HK-2 (cell line): ENCODE data around the gene ATP8A2.

Experiments used
- DNase-seq: peaks from one replicate; pipeline ENCODE4 v3.0.0-alpha.2; 2018; ENCODE audit not compliant: unreplicated experiment

The ATP8A2 gene

DNA sequence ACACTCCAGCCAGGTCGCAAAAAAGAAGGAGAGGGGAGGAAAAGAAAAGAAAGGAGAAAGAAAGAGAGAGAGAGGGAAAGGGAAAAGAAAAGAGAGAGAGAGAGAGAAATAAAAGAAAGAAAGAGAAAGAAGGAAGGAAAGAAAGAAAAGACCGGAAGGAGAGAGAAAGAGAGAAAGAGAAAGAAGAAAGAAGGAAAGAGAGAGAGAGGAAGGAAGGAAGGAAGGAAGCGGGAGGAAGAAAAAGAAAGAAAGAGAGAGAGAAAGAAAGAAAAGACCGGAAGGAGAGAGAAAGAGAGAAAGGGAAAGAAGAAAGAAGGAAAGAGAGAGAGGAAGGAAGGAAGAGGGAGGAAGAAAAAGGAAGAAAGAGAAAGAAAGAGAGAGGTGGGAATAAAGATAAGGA lies 359.3 kb downstream of the ATP8A2 start:
- DNase-seq = no peak

DNA sequence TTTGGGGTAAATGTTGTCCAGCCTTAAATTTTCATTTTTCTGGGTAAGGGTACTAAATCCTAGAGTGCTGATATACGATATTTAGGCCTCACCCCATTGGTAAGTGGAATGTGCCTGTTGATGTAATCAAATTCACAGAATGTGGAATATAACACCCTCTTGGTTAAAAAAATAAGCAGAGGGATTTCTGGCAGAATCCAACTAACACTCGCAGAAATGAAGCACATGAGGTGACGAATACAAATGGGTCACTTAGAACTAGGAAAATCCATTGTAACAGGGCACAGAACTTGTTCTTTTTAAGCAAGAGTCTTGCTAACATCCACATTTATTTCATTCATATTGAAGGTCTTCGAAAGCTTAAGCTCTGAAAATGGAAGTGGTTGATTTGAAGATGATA lies 359.8 kb downstream of the ATP8A2 start:
- DNase-seq = no peak

DNA sequence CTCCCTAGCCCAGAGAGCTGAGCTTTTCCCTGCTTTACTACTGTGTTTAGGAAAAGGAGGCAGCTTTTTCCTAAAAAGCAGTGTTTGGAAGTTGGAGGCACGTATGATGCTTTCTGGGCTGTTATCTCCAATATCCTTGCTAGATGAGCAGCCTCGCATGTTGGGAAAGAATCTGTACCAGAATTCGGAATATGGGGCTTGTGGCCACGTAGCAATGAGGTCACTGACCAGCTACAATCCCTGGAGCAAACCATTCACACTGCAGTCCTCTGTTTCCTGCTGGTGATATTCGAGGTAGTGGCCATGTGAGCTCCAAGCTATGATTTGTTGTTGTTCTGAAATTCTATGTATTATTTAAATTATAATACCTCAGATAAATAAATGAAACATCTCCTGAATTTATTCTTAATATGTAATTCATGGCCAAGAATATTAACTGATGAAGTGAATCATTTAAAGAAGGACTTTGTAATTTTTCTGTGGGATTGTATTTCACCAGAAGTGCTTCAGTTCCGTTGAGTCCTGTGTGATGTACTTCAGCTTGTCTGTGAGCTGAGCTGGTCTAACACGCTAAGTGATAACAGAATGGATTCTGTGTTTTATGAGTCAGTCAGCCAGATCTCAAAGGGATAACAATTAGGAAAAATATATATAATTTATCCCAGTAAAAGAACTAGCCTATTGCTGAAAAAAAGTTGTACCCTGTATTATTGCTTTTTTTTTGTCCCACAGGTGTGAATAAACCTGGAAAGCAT lies 360.5 kb downstream of the ATP8A2 start:
- no peak for DNase-seq

DNA sequence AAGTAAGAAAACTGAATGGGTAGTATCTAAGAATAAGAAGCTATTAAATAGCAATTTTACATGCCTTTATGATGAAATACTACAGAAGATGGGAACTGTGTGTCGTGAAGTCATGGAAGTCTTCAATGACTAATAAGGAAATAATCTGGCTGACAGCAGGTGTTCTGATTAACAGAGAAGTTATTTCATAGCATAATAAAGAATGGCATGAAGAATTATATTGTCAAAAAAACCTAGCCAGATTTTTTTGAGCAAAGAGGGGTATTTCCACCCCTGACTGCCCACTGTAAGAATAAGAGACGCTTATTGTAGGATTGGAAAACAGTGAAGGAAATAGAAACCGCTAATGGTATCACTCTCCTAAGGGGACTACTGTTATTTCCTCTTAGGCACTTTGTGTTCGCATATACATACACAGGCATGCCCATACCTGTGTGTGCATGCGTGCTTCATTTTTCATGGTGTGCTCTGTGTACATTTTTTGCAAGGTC lies 361.3 kb downstream of the ATP8A2 start:
- DNase-seq = no peak

DNA sequence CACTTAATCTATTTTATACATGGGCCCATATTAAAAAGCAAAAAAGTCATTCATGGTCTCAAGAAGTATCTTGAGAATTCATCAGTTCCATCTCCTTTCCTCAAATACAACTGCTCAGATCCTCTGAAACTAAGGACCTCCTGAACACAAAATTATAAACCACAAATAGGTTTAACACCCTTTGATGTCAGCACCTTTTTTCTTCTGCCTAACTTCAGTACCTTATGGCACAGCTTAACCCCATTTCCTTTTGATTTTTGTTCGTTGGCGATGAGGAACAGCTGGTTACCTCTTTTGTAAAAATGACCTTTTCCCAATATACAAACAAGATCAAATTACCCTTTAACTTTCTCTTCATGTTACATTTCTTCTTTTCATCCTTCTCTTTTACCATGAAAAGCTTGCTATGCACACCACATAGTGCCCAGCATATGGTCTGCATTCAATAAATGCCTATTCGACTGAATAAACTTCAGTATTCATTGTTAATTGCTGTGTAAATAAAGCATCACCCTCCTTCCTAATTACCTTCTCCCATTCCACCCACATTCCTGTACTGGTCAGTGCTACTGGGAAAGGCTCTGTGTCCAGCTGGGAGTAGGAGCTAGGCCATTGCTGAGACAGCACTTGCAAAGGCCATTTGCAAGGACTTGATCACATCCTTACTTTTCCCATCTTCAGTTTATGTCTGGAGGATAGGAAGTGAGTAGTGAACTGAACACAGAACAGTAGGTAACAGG lies 362.1 kb downstream of the ATP8A2 start:
- DNase-seq = no peak

DNA sequence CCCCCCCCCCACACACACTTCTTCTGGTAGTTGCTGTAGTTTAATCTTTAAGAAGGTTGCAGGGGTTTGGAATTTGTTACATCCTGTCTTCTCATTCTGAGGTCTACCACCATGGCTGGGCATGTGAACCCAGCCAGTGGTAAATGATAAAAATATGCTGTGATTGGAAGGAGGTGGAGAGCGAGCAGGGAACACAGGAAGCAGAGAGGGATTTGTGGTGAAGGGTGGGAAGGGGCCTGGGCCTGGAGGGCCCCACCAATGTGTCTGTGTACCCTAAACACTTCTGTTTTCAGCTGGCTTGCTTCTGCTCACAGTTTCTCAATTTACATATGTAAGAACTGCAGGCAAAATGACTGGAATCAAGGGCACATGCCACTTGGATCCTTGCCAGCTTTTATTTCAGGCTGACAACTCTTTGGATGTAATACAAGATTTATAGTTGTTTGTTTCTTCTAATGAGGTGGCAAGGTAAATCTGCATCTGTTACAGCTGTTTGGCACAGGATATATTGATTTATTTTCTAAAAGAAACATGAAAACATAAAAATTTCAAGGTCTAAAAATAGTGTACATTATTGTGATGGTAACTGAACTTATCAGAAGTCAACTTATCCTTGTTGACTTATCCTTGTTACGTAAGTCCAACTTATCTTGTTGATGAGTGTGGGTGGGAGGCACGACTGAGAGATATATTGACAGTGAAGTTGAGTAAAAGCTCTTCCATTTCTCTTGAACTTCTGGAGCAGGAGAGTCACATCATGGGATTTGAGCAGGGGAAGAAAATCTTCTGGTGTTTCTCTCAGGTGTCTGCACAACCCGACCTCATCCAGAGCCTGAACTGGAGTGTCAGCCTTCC lies 366.8 kb downstream of the ATP8A2 start:
- DNase-seq = peak; percentile 58

DNA sequence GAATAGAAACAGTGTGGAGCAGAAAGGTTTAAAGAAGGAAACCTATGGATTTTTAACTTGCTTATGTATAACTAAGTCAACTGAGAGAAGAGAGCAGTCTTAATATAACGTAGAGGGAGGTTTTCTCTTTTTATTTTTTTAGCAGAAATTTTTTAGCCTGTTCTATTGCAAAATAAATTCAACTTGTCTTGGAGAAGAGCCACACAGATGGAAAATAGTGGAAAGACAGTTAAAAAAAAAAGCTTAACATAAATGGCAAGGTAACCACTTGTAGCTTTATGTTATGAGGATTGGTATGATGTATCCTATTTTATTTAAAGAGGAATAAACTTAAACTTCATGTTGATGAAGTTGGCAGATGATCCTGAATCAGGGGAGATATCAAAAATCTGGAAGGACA lies 367.6 kb downstream of the ATP8A2 start:
- no peak for DNase-seq

DNA sequence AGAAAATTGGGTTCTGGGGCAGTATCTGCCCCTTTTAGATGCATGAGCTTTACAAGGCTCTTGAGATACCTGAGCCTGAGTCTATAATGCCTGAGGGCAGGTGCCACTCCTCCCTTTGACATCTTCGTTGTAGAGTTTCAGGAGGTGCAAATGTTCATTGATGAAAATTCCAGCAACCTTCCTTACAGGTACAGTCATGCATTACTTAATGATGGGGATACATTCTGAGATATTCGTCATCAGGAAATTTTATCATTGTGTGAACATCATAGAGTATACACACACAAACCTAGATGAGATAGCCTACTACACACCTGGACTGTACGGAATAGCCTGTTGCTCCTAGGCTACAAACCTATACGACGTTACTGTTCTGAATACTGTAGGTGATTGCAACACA lies 370.0 kb downstream of the ATP8A2 start:
- DNase-seq = no peak

DNA sequence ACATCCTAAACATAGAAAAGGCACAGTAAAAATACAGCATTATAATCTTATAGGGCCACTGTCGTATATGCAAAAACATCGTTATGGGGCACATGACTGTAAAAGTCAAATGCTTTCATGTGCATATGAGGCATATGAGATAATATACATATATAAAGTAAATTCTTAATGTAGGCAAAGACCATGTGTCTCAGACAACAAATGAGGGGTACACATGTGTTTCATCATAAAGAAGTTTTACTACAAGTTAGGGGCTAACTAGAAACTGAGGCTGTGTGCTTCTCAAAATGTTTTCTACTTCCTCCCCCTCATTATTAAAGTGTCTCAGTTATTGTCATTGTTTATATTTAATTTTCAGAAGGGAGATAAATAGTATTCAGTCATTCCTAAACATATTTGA lies 370.4 kb downstream of the ATP8A2 start:
- DNase-seq = no peak

DNA sequence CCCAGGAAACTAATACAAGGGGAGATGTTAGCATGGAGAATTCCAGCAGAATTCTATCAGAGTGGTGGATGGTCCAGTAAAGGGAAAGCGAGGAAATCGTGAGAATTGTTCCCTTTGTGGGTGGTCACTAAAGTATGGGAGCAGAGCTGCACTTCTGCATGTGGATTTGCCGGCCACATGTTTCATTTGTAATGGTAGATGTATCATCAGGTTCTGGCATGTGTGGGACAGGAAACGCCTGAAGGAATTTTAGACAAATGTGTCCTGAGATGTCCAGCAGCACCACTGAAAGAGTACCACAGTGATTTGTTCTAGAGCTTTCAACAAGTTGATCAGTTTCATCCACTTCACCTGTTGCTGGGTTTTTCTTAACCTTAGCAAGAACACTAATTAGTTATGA lies 371.6 kb downstream of the ATP8A2 start:
- no peak for DNase-seq

DNA sequence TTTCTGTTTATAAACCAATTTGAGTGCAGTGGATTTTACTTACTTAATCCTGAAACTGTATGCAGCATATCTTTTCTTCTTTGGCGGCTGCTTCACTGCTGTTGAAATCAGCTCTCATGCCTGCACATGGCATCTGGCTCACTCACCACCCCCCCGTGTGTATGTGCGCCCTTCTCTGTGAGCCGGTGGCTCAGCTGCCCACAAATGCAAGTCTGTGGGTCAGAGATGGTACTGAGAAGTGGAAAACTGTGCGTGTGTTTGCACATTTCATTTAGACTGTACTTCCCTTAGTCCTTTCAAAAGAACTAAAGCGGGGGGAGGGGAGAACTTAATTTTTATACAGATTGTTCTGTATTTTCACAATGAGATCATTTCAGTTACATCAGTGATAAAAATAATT lies 372.4 kb downstream of the ATP8A2 start:
- DNase-seq = no peak

DNA sequence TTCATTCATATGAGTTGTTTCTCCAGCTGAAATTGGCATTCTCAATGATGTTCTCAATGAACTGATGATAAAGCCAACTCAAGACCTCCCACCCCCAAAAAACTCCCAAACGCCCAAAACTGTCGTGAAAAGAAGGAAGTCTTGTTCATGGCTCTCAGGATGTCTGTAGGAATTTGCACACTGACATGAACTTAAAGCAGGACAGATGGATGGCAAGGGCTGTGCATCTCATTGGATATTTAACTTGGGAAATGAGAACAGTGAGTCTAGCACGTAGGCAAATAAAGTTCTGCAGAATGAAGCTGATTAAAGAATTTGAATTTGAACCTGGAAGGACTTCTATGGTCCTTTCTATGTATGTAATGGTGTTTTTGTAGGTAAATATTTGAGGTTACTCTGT lies 374.4 kb downstream of the ATP8A2 start:
- no peak for DNase-seq

DNA sequence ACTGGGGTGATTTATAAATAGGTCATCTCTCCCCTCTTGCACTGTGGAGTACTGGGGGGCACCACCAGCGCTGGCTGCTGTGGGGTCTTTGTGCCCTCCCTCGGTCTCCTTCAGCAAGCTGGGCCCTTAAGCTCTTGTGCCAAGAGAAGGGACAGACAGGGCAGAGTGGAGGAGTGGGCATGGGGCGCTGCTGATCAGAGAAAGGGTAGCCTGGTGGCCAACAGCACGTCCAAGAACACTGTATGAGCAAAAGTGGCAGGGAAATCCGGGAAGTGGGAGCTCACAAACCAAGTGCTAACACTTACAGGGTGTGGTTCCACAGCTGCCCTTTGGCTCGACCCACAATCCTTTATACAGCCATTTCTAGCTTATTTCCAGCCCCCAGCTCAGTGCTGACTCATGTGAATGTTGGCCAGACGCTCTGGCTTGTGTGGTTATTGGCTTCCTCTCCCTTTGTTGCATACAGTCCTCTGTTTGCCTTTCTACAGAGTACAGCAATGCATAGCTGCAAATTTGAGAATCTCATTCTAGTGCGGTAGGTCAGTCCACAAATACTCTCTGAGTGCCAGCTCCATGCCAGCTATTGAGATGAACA lies 381.3 kb downstream of the ATP8A2 start:
- no peak for DNase-seq

DNA sequence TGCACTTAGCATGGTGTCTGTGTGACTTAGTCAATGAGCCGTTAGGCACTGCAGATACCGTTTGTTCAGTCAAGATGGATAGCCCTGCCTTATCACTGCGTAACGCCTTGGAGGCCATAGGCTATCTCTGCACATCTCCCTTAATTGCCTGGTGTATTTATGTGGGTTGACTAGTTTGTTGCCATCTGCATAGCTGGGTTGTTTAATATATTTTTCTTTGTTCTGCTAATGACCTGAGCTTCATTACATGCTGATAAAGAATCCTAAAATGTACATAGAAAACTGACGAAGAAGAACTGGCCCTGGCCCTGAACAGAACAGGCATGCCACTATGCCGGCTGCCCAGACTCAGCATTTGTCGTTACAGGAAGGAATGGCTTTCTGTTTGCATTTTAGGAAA lies 382.2 kb downstream of the ATP8A2 start:
- DNase-seq = no peak

DNA sequence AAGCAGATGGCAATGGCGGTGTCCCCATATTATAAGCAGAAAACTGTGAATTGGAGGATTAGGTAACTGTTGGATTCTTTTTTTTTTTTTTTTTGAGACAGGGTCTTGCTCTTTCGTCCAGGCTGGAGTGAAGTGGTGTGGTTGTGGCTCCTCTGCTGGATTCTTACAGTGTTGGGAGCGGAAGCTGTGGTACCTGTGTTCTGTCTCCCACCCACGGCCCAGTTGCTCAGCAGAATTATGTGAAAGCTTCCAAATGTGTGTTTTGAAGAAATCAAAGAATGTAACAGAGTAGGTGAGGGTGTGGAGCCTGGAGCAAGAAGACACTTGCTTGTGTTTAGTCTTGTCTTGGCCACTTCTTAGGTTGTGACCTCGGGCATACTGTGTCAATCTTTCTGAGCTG lies 384.5 kb downstream of the ATP8A2 start:
- DNase-seq = no peak

DNA sequence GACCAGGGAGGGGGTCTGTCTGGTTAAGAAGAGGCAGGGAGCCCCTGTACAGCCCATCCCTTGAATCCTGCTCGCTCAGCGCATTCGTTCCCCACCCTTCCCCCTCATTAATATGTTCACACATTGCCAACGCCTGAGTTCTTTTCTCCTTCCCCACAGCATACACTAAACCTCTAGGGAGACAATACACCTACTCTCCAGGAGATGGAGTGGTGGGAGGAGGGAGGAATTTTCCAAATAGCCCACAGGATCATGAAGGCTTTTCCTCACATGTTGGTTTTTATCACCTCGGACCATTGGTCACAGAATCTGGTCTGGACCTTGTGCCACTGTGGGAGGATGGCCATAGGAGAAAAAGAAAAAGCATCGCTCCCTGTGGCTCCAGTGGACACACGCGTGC lies 385.1 kb downstream of the ATP8A2 start:
- DNase-seq = no peak

DNA sequence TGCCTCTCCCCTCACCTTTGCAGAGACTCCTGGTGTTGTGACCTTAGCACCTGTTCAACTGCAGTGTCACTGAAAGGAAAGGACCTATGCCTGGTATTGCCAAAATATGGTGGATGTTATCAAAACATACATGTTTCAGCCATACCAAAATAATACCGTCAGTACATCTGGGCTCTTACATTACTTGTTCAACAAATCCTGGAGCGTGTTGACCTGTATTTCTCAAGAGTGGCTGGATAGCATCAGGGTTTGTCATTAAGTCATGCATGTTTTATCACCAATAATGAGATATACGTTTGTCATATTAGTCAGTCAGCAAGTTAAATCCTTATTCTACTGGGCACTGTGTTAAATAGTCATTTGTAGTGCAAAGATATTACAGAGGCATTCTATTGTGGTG lies 389.3 kb downstream of the ATP8A2 start:
- DNase-seq = no peak

DNA sequence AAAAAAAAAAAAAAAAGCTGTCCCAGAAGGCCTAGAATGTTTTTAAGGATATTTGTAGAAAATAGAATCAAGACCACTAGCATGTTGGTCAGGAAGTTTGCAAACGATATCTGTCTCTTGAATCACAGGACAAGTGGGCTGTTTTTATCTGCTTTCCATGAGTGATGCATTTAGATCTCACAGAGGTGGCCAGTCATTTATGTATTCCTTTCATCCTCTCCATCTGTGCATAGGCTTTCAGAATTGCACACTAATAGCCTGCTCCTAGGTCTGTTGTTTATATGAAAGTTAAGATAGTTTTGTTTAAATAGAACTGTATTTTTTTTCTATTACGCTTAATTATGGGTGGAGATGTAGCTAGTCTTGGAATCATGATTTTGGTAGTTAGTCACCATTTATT lies 390.5 kb downstream of the ATP8A2 start:
- DNase-seq = no peak

DNA sequence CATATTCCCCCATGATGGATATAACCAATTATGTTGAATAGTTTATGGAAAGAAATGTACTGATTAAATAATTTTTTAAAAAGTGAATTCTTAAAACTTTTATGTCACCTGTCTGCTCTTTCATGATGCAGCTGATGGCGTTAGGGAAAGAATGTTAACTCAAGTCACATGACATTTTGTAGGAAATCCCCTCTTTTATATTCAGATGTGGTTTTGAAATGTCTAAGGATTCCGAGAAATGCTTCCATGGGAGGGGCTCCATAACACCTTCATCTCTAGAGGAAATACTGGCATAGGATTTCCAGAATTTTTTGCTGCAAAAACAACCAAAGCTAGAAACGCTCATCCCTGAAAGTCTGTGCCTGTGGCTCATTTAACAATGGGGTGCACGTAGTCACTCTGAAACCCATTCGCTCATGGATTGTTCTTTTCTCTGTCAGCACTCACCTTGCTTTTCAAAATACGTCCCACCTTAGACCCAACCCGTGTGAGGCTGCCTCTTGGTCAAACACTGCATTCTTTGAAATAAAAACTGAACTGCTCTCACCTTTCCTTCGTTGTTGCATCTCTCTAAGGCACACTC lies 391.1 kb downstream of the ATP8A2 start:
- no peak for DNase-seq

DNA sequence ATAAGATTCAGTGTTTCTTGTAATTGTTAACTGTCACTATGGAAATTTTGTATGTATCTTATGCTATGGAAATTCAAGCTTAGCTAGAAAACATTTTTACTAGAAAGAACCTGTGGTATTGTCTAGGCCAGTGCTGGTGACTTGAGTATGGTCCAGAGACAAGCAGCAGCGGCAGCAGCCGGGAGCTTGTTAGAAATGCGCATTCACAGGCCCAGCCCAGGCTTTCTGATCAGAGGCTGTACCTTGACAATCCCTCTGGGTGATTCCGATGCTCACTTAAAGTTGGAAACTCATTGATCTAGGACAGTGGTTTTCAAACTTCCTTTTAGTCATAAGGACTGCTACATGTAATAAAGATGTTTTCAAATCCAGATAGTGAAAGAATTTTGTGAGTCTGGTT lies 392.6 kb downstream of the ATP8A2 start:
- no peak for DNase-seq

DNA sequence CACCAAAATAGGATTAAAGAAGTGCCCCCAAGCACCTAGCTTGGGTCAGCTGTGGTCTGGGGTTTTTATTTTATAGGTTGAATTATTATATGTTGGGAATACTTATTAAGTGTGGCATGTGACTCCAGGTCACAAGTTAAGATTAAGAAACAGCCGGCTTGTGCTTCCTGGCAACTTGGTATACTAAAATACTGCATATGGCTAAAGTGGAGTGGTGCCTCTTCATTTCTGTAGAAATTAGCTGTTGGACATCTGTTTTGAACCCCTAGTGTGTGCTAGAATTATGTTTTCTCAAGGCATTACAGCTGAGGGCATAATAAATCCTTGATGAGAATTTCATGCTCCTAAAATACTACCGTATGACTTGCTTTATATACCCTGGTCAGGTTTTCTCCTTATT lies 393.5 kb downstream of the ATP8A2 start:
- DNase-seq = no peak

DNA sequence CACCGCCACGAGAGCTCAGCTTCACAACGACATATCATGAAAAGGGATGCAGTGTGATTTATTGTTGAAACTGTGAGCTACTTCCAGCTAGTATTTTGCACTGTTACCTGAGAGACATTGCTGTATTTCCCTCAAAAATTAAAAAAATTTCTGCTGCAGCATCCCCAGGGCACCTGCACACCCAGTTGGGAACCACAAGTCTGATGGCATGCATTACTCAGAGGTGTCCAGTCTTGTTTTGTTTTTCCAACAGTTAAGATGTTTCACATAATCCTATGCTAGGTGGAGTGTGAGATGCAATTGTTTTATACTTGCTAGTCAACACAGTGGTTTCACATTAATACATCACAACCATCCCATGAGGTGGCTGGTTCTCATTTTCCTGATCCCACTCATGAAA lies 394.8 kb downstream of the ATP8A2 start:
- no peak for DNase-seq
